T follicular helper cell (primary cell): ENCODE data around the gene PTPRU.
"Not testable (repeated sequence)": the region's sequence is repeated elsewhere in the genome, so short reads cannot be mapped to it uniquely, and the experiment has no call there.

Experiments used
- DNase-seq: peaks from one replicate; pipeline ENCODE4 v3.0.0-alpha.2; 2020; ENCODE audit warnings: low read depth

PTPRU gene

DNA sequence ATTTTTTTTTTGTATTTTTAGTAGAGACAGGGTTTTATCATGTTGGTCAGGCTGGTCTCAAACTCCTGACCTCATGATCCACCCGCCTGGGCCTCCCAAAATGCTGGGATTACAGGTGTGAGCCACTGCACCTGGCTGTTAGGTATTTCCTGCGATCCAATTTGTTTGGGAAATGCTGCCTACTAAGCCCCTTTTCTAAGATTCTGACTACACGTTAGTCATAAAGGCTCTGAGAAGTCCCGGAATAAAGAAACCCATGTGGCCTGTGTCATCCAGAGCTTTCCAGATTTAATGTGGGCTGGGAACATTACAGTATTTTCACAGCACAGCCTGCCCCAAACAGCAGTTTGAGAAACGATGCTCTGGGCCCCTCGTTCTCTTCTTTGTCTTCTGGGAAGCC, 14.1 kb upstream of the PTPRU start:
- not testable (repeated sequence) for DNase-seq

DNA sequence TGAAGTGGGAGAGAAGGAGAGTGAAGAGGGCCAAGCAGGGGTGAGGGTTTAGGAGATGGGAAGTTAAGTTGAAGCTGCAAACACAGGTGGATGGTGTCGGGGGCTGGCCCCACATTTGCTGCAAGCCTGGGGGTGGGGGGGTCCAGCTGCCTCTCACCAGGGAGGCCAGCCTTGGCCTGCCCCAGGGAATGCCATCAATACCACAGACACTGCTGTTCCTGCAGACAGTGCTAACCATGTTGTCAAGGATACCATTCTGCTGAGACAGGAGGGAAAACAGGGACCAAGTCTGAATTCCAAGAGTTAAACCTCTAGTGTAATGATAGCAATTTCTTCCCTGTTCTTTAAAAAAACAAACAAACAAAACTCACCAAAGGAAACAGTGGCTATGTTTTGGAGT, 13.6 kb upstream of the PTPRU start:
- DNase-seq = no peak

DNA sequence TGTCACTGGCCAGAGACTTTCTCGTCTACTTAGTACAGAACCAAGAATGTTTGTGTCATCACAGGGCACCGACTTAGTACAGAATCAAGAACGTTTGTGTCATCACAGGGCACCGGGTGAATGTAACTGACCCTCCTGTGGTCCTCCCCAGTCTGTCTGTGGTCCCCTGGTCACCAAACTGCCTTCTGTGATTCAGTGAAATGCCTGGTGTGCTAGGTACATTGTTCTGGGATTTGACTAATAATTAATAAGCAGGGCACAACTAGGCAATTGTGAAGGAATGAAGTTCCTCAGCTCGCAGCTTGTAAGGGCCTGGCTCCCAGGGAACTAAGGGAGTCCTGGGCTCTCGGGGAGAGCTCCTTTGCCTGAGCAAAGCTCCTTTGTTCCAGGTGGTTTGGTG, 12.8 kb upstream of the PTPRU start:
- no peak for DNase-seq

DNA sequence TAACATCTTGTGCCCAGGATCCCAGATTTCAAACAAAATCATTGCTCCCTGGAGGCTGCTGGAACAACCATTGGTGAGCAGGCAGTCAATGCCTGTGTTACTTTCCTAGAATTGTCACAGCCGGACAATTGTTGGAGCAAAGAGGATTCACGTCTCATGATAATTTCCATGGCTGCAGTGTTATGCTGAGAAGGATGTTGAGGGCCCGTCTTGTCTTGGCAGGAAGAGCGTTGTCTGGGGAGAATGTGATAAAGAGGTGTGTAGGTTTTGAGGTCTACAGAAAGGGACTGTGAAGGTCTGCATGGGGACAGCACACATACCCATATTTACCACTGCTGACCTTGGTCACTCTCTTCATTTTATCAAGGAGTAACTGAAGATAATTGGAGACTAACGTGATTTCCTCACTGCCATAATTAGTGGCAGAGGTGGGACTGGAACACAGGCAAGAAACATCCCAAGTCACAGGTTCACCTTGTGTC, 11.9 kb upstream of the PTPRU start:
- DNase-seq = no peak

DNA sequence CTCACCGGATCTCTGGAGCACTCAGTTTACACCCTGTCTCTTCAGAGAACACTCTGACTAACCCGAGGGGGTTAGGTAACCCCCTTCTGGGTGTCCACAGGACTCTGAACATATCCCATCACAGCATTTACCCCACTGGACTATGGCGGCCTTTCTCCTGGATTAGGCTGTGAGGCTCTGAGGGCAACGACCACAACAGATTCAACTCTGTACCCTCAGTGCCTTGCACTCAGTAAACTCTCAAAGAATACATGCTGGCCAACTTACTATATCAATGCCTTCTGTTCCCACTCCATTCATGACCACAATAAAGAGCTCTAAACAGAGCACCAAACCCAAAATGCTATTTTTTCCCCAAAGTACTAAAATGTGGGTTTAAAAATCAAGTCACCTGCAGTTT, 11.0 kb upstream of the PTPRU start:
- no peak for DNase-seq

DNA sequence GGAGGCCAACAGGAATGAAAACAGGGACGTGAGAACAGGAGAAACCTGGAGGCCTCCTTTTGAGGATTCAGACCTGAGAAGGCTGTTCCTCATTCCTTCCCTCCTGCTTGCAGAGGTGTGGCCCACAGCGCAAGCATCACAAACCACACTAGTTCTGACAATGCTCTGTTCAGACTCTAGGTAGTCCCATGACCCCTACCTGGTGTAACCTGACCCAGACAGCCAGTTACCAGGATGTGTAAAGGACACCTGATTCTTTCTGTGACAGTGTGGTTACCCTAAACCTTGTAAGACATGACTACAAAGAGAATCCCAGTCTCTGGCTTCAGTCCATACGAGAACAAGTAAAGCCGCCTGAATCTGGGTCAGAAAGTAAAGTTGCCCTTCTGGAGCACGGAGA, 8.8 kb upstream of the PTPRU start:
- no peak for DNase-seq

DNA sequence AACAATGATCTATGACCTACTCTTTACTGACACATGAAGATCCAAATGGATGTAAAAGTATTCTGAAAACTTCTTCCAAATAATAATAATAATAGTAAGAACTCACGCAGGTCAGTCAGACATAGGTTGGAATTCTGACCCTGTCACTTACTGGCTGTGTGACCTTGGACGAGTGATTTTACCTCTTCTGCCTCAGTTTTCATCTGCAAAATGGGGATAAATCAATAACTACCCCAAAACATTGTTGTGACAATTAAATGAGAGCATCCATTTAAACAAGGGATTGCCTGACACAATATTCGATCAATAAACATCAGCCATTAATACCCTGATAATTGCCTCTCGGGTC, 6.1 kb upstream of the PTPRU start:
- DNase-seq = no peak

DNA sequence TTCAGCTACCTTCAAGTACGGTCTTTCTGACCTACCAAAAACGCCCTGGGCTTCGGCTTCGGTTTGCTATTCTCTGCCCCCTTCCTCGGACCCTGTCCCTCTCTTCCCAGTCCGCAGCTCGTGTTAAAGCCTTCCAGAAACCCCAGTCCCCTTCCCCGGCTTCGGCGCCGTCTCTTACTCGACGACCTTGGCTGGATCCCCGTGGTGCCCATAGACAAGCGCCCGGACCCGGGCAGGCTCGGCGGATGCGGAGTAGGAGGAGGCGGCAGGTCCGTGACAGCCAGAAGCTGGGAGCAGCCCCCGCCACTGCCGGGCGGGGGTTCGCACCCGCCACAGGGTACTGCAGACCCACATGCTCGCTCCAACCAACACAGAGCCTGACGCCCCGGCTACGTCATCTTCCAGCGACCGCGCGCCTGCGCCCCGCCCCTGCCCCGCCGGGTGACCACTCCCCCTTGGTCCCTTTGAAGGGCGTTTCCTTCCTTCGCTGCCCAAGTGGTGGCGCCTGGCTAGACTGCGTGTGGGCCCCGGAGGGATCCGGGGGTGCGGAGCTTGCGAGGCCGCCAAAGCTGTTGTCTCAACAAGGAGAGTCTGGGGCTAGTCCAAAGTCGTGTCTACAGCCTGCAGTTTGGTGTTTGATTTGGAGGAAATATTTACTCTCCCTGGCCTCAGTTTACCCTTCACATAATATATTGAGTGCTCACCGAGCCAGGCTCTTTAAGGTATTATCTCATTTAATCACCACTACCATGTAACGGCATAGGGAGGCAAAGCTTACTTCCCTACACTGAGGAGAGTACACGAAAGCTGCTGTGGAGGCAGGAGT, 5.6 kb upstream of the PTPRU start, which contains the start of gene MECR:
Gene MECR, minus strand, starts transcription at position 382 of the 826 bp plus-strand sequence. Its CDS starts 28 bp downstream, at position 354.
- peak; percentile 87 for DNase-seq

DNA sequence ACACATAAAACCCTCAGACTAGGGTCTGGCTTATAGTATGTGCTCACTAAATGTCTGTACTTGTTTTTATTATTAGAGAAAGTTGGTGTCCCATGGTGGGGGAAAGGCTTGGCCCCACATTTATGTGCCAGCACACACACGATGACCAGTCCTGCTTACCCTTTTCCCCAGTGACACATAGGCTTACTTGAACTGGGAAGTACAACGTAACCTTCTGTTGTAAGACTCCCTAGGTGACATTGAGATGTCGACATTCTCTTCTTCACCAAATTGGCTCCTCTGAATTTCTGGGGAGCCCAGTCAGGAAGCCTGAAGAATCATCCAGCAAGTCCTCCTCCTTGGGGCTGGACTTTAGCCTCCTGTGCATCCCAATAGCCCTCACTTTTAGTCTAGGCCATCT, 3.9 kb upstream of the PTPRU start:
- DNase-seq = no peak

DNA sequence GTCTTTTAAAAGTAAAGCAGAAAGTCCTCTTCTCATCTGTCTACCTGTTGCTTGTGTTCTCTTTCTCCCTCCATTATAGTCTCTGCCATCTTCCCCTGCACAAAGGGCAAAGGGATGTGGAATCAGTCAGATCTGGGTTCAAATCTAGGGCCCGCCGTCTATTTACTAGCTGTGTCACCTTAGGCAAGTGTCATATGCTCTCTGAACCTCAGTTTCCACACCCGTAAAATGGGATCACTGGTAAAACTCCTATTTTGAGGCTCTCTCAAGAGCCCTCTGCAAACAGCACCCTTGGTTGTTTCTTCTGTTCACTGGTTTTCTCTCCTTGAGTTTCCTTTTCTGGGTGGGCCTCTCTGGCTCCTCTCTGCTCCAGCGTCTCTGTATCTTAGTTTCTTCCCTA, 2.6 kb upstream of the PTPRU start:
- DNase-seq = no peak

DNA sequence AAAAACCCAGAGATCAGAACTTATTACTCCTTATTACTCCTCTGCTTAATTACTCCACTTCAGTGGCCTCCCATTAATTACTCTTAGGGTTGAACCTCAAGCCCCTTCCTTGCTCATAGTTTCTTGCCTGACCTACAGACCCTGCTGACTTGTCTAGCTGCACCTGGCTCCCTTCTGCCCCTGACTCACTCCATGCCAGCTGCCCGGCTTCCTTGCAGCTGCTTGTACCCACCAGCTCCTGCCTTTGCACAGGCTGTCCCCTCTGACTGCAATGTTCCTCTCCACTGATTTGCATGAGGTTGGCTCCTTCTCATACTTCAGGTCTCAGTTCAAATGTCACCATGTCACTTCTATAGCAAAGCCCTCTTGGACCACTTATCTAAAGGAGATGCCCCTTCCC, 1.9 kb upstream of the PTPRU start:
- DNase-seq = no peak

DNA sequence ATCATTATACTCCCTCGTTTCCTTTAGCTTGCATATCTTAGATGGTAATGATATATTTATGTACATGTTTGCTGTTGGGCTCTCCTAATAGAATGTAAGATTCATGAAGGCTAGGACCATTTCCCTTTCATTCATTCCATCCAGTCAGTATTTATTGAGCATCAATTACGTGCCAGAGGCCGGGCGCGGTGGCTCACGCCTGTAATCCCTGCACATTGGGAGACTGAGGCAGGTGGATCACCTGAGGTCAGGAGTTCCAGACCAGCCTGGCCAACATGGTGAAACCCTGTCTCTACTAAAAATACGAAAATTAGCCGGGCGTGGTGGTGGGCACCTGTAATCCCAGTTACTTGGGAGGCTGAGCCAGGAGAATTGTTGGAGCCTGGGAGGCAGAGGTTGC, 1.4 kb upstream of the PTPRU start:
- not testable (repeated sequence) for DNase-seq

DNA sequence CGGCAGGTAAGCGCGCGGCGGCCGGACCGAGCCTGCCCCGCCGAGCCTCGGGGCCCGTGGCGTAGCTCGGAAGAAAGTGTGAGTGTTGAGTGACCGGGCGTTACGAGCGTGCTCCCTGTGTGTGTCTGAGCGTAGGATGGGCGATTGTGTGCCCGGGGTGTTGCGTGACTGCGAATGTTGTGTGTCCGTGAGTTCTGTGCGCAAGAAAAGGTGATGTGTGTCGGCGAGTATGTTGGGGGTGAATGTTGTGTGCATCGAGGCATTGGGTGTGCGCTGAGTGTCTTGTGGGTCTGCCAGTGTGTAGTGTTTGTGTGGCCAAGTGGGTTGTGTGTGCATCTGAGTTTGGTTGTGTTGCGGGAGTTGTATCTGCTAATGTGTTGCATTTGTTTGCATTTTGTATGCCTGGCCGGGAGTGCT, 398 bp downstream of the PTPRU start:
- DNase-seq = no peak

DNA sequence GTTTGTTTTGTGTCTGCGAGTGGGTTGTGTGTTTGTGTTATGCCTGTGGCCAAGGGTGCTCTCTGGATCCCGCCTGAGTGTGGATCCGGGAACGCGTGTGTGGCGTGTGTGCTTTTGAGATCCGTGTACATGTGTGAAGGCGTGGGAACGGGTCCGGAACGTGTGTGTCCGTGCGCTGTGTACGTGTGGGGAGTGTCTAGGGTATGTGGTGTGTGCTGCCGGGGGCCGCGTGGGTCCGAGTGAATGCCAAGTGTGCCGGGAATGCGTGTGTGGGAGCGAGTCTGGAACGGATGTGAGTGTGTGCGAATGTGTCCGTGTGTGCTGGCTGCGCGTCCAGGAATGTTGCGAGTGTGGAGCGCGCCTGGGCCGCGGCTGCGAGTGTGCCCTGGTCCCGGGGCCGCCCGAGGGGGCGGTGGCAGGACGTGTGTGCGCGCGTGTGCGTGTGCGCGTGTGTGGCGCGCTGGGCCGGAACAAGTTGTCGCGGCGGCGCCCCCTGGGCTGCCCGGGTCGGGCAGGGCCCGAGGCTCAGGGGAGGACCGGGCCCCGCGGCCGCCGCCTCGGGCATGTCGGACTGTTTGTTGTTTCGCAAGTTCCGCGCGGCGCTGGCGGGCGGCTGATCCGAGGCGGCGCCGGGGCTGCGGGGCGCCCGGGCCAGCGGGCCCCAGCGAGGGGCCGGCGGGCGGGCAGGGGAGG, 953 bp downstream of the PTPRU start:
- no peak for DNase-seq

DNA sequence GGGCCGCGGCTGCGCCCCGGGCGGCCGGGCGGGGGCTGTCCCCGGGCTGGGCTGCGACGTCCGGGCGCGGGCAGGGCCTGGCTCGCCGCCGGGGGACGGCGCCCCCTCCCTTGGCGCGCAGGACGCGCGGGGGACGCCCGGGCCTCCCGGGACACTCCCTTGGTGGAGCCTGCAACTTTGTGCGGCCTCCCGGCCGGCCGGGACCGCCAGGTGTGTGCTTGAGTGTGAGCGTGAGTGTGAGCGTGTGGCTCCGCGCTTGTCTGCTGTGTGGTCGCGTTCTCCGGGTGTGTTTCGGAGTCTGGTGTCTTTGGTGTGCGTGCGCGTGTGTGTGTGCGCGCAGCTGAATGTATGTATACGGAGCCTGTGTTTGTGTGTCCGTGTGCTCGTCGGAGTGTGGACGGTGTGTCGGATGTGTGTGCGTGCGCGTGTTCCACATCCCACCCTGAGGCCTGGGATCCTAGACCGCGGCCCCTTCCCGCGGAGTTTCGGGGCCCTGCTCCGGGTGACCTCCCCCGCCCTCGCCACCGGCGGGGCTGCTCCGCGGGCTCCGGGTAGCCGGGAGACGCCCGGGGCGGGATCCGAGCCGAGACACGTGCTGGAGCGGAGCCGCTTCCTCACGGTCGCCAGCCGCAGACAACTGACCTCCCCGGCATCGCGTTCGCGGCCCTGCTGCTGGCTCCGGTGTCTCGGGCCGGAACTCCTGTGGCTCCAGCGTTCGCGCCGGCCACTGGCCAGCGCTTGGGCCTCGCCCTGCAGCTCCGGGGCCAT, 1.7 kb downstream of the PTPRU start:
- no peak for DNase-seq

DNA sequence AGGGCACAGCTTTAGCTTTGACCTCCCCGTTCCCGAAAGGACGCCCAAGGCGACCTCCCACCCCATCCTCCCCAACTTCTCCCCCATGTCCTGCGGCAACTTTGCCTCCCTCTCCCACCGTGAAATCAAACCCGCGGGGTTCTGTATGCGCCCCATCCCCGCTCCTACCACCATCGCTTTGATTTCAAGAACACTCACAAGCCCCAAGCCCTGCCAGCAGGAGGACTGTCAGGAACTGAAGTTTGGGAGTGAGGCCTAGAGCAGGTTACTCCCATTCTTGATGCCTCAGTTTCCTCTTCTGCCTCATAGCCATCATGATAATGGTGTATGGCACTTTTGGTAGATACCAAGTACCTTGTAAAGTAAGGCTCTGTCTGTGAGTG, 2.3 kb downstream of the PTPRU start:
- DNase-seq = no peak

DNA sequence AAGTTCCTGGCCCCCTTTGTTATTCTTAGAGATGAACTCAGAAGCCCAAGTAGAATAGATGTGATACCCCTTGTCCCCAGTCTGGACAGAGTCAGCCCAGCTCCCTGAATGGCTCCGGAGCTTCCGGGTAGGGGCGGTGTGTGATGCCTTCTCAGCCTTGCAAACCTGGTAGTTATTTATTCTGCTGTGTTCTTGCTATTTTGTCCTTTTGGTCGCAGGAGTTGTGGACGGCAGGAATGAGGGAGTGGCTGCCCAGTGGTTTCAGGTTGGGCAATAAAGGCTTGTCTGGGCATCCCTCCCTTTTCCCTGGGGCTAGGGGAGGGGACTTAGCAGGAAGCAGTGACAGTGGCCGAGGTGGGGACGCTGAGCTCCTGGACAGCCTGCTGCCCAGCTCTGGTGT, 2.8 kb downstream of the PTPRU start:
- DNase-seq = no peak

DNA sequence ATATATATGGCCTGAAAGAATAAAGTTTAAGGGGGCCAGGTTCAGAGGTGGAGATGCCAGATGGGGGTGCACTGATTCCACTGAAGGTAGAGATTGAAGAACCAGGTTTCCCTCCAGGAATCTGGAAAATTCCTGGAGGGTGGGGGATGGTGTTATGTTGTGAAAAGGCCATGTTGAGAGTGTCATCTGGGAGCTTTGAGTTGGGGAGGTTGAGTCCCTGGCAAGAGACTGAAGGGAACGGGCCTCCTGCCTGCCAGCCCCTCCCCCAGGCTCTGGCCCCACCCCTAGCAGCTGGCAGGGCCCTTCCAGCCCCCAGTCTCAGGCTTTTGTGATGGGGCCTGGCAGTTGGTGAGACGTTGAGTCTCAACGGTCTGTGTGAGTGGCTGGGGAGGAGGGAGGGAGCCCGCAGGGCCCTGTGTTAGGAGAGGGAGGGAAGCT, 4.1 kb downstream of the PTPRU start:
- no peak for DNase-seq

DNA sequence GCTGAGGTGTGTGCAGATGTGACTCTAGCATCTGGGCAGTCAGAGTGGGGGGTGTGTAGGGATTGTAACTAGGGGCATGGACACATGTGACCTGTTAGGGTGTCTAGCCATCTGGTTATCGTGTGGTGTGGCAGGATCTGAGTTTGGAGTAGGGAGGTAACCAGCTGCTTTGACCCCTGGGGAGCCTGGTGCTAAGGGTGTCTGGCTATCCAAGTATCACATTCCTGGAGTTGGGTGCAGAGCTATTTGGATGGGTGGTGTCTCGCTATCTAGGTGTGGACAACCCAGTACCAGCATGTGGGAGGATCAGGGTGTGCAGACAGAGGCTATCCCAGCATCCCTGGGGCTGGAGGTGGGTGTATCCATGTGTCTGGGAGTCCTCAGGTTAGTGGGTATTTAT, 4.7 kb downstream of the PTPRU start:
- no peak for DNase-seq

DNA sequence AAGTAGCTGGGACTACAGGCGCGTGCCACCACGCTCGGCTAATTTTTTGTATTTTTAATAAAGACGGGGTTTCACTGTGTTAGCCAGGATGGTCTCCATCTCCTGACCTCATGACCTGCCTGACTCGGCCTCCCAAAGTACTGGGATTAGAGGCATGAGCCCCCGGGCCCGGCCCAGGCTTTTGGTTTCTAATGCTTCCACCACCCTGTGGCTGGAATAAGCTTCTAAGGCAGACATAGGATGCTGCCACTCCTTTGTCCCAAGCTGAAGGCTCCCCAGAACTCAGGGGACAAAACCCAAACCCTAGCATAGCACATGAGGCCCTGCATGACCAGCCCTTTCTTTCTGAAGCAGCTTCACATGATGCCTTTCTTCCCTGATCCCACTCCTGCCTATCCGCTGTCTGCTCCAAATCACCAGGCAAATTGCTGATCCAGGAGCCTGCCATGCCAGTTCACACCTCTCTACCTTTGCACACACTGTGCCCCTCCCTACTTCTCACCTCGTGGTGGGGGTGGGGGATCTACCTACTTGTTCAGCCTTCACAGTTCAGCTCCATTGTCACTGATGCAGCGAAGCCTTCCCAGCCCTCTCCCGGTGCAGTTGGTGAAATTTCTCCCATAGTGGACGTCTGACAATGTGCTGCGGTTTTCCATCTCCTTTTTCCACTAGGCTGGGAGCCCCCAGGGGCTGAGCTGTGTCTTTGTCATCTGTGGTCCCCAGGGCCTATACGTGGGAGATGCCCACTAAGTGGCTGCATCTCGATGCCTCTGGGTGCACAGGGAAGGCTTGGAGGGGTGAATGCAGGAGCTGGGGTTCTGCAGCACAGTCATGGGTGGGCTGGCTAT, 6.9 kb downstream of the PTPRU start:
- DNase-seq = no peak

DNA sequence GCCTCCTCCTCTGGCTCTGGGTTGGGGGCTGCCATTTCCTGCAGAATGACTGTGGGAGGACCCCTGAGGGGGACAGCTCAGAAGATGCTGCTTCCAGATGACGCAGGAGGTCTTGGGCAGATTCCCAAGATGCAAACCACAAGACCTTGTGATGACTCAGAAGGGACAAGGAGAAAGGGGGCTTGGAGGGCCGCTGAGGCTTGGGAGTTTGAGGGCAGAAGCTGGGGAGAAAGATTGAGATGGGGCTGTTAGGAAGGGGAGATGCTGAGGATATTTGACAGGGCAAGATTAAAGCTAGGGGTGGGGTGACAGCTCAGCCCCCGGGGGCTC, 7.5 kb downstream of the PTPRU start:
- no peak for DNase-seq

DNA sequence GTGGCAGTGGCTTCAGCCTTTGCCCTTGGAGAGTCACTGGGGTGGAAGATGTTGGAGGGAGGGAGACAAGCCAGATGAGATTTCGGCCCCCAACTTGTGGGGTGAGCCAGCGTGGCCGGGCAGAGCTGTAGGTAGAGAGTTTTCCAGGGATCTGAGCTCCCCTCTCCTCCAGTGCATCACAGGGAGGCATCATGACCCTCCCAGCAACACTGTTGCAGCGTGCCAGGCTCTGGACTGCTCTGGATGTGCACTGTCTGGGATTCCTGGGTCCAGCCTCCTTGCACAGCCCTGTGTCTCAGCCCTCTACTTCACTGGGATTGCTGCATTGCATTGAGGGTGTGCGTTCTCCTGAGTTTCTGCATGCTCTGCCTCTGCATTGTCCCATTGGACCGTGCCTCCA, 8.9 kb downstream of the PTPRU start:
- no peak for DNase-seq
